WTC11 (cell line): Measurements from ENCODE around the gene SLC5A3.

ENCODE experiments used
- ATF3 ChIP-seq: sonication (generic); formaldehyde crosslinking; conservative IDR thresholded peaks from 2 replicates; pipeline ENCODE4 v1.8.1; 2022; ENCODE audit warnings: mild to moderate bottlenecking, missing genetic modification reagents
- ATF6 ChIP-seq: sonication (generic); formaldehyde crosslinking; IDR thresholded peaks from 2 replicates; pipeline ENCODE4 v1.8.1; 2023; ENCODE audit warnings: mild to moderate bottlenecking, missing genetic modification reagents
- CREB1 ChIP-seq: sonication (generic); formaldehyde crosslinking; IDR thresholded peaks from 2 replicates; pipeline ENCODE4 v1.8.0; 2023; ENCODE audit warnings: mild to moderate bottlenecking, missing genetic modification reagents
- CTCF ChIP-seq: fragments of 200-600 bp; IDR thresholded peaks from 2 replicates; pipeline ENCODE4 v1.8.0; 2022; ENCODE audit warnings: antibody characterized with exemption
- ELF4 ChIP-seq: sonication (generic); formaldehyde crosslinking; IDR thresholded peaks from 2 replicates; pipeline ENCODE4 v1.8.1; 2022; ENCODE audit warnings: low read depth, mild to moderate bottlenecking, moderate library complexity, missing genetic modification reagents
- HMGA2 ChIP-seq: fragments of 250-450 bp; sonication (Bioruptor Pico); IDR thresholded peaks from 2 replicates; pipeline ENCODE4 v1.4.0; 2021; ENCODE audit warnings: mild to moderate bottlenecking, moderate library complexity
- HMGXB4 ChIP-seq: sonication (generic); formaldehyde crosslinking; IDR thresholded peaks from 2 replicates; pipeline ENCODE4 v1.8.1; 2023; ENCODE audit warnings: mild to moderate bottlenecking, moderate library complexity, missing genetic modification reagents
- KAT7 ChIP-seq: sonication (generic); formaldehyde crosslinking; IDR thresholded peaks from 2 replicates; pipeline ENCODE4 v1.8.1; 2023; ENCODE audit warnings: missing genetic modification reagents, mild to moderate bottlenecking, borderline replicate concordance
- SP1 ChIP-seq: sonication (generic); formaldehyde crosslinking; conservative IDR thresholded peaks from 2 replicates; pipeline ENCODE4 v1.8.1; 2022; ENCODE audit warnings: missing genetic modification reagents
- ZNF138 ChIP-seq: sonication (generic); formaldehyde crosslinking; conservative IDR thresholded peaks from 2 replicates; pipeline ENCODE4 v1.8.1; 2022; ENCODE audit warnings: mild to moderate bottlenecking, moderate library complexity, missing genetic modification reagents
- ZNF232 ChIP-seq: sonication (generic); formaldehyde crosslinking; IDR thresholded peaks from 2 replicates; pipeline ENCODE4 v1.8.0; 2022; ENCODE audit warnings: mild to moderate bottlenecking, missing genetic modification reagents

- TF ChIP-seq ELF4 (CRISPR knock-in tag) (no peak), CTCF (no peak), ATF6 (CRISPR knock-in tag) (no peak), ATF3 (CRISPR knock-in tag) (no peak), ZNF138 (CRISPR knock-in tag) (no peak), KAT7 (no peak), HMGA2 (CRISPR knock-in tag) (no peak), CREB1 (no peak), HMGXB4 (CRISPR knock-in tag) (no peak), SP1 (no peak), ZNF232 (no peak)
Observed at GRCh38 chr21:34082769-34083168, 9.4 kb downstream of the SLC5A3 start.
